A549 (cell line): ENCODE results near the gene SLC6A12. TPM values are rescaled to one million over a fixed set of nuclear protein-coding genes. Genes with fewer than 3 reads are reported as not detected.

Experiments used
- ATAC-seq, 2 experiments: fragments of 200-7000 bp in 1 of 2; fragments of >200 bp in 1 of 2; cut with Nextera tagmentation in 1 of 2; cut with Tn5 transposase in 1 of 2; 3 replicates each; pipeline versions ENCODE4 v1.8.0 to v1.9.1; 2018 to 2020; ENCODE audit warnings: mild to moderate bottlenecking in 1 of 2, moderate library complexity in 1 of 2
- CTCF ChIA-PET: fragments of 300-600 bp; sonication (Branson Sonifier 250); formaldehyde crosslinking; extraction: SDS; loops from one replicate; lab custom pipeline; 2021; ENCODE audit warnings: antibody characterized with exemption, inconsistent platforms; lab: Yijun Ruan, JAX
- POLR2A ChIA-PET: fragments of 350-600 bp; formaldehyde crosslinking; extraction: SDS; loops from one replicate; lab custom pipeline; 2021; ENCODE audit warnings: antibody characterized with exemption, inconsistent platforms; lab: Yijun Ruan, JAX
- DNase-seq, 2 experiments: peaks; one replicate each; pipeline versions ENCODE4 v3.0.0 to v3.0.0-alpha.2; 2011 to 2016; ENCODE audit warnings: low read depth in 1 of 2, low spot score in 1 of 2
- FAIRE-seq: peaks from 2 replicates; lab custom pipeline; 2011; peaks lifted over from hg19 to GRCh38; lab: Jason Lieb, UNC
- H3K27ac ChIP-seq, 2 experiments: fragments of >200 bp; sonication (Bioruptor Twin); formaldehyde crosslinking; 3 replicates each; pipeline ENCODE4 v1.5.1; 2016 to 2017
- H3K4me1 ChIP-seq: fragments of >200 bp; sonication (Bioruptor Twin); formaldehyde crosslinking; 3 replicates; pipeline ENCODE4 v1.6.1; 2016
- H3K4me2 ChIP-seq: fragments of >200 bp; sonication (Bioruptor Twin); formaldehyde crosslinking; 3 replicates; pipeline ENCODE4 v1.6.1; 2016
- H3K4me3 ChIP-seq: fragments of >200 bp; sonication (Bioruptor Twin); formaldehyde crosslinking; 3 replicates; pipeline ENCODE4 v1.5.1; 2016
- H3K9me3 ChIP-seq: fragments of >200 bp; sonication (Bioruptor Twin); formaldehyde crosslinking; 3 replicates; pipeline ENCODE4 v1.6.1; 2016
- ATOH8 ChIP-seq: fragments of 250-450 bp; sonication (Bioruptor Pico); IDR thresholded peaks from 2 replicates; pipeline ENCODE4 v1.5.0; 2020; ENCODE audit warnings: low read depth, mild to moderate bottlenecking, moderate library complexity
- BCL3 ChIP-seq: fragments of >200 bp; sonication (Bioruptor Twin); formaldehyde crosslinking; IDR thresholded peaks from 3 replicates; pipeline ENCODE4 v1.6.1; 2016
- CBX2 ChIP-seq: fragments of 200-600 bp; sonication (generic); IDR thresholded peaks from 2 replicates; pipeline ENCODE4 v1.6.1; 2016; ENCODE audit warnings: low read depth, mild to moderate bottlenecking, borderline replicate concordance
- CBX8 ChIP-seq: fragments of 200-600 bp; sonication (generic); IDR thresholded peaks from 2 replicates; pipeline ENCODE4 v1.6.1; 2016
- CHD2 ChIP-seq: fragments of 150-350 bp; IDR thresholded peaks from 2 replicates; pipeline ENCODE4 v1.6.1; 2014; ENCODE audit warnings: low read length; ENCODE audit not compliant: partially characterized antibody
- CTCF ChIP-seq: fragments of >200 bp; sonication (Bioruptor Twin); formaldehyde crosslinking; IDR thresholded peaks from 3 replicates; pipeline ENCODE4 v1.5.1; 2016
- E2F6 ChIP-seq: IDR thresholded peaks from 2 replicates; pipeline ENCODE4 v1.6.1; 2012; ENCODE audit warnings: low read depth, borderline replicate concordance
- EHF ChIP-seq: fragments of 250-450 bp; sonication (Bioruptor Pico); IDR thresholded peaks from 2 replicates; pipeline ENCODE4 v1.5.0; 2020; ENCODE audit warnings: mild to moderate bottlenecking
- FOSB ChIP-seq: fragments of 250-450 bp; sonication (Bioruptor Pico); IDR thresholded peaks from 2 replicates; pipeline ENCODE4 v1.5.0; 2020; ENCODE audit warnings: mild to moderate bottlenecking, moderate library complexity
- MYC ChIP-seq: IDR thresholded peaks from 2 replicates; pipeline ENCODE4 v1.6.1; 2012; ENCODE audit warnings: mild to moderate bottlenecking, inconsistent platforms, low read length, improper control_type of control experiment, borderline replicate concordance
- RNF2 ChIP-seq: fragments of 200-600 bp; sonication (generic); IDR thresholded peaks from 2 replicates; pipeline ENCODE4 v1.6.1; 2016; ENCODE audit warnings: low read depth, mild to moderate bottlenecking, antibody characterized with exemption, moderate library complexity, borderline replicate concordance
- USF2 ChIP-seq: fragments of 450-650 bp; IDR thresholded peaks from 2 replicates; pipeline ENCODE4 v1.6.1; 2014; ENCODE audit warnings: antibody characterized with exemption
- ZSCAN20 ChIP-seq: fragments of 250-450 bp; sonication (Bioruptor Pico); IDR thresholded peaks from 2 replicates; pipeline ENCODE4 v1.8.0; 2022; ENCODE audit warnings: mild to moderate bottlenecking, moderate library complexity
- WGBS: methylation state at CpG from one replicate; pipeline ENCODE4 v1.1.6; 2017; ENCODE audit errors: missing lambda C conversion rate; 5-methylcytosine and 5-hydroxymethylcytosine counted together
- polyA plus RNA-seq, 4 experiments: library from polyadenylated mRNA; depleted of rRNA in 3 of 4; stranded (reverse); fragments of >200 nt; fragmentation: RNase III in 1 of 4; extraction: RNeasy Plus Mini Kit Qiagen cat#74134 plus additional on column Dnase treatment in 1 of 4; gene quantifications; 2 replicates in 3 of 4; 3 replicates in 1 of 4; pipeline ENCODE4 v1.2.3, GENCODE V29; 2011 to 2017

The SLC6A12 gene
- polyA plus RNA-seq, 2 of the 4 experiments (the other 2 are of a cell fraction): 0.78 to 4.4 TPM

- H3K27ac ChIP-seq: no peak overlapping the region
- TF ChIP-seq USF2 (no peak), CTCF (no peak), E2F6 (no peak), CHD2 (no peak)
- TF ChIP-seq, all 56 proteins: peak for 0
- DNase-seq (no peak), ATAC-seq (no peak), FAIRE-seq (no peak)
- CTCF ChIA-PET: interaction anchor here (1.8 to 5.3 kb wide), 3 partner anchors 10 to 23 kb away, joined by 3 to 19 read pairs (median 13); no protein-coding TSS in a partner anchor
- no peak overlapping the region for H3K4me3 ChIP-seq
- H3K4me2 ChIP-seq: no peak overlapping the region
- H3K4me1 ChIP-seq: 0 out of 3 replicates have a peak, but pooled peaks cover 4% of the 10 kb centered on the region
- POLR2A ChIA-PET: no interaction called here
- 65% methylated on average over 13 of the region's 19 CpGs for WGBS
- H3K9me3 ChIP-seq: peaks cover 2% of the 10 kb centered on the region; the same call in 1 of the 3 replicates
Observed at GRCh38 chr12:232731-233614, 19.0 kb upstream of the SLC6A12 start.

GRCh38 chr12:230925-231671 is 17.1 kb upstream of the SLC6A12 start:
- CTCF ChIA-PET: interaction anchor here (1.9 to 5.3 kb wide), 4 partner anchors 8 to 14 kb away, joined by 7 to 19 read pairs (median 12); no protein-coding TSS in a partner anchor
- Histone ChIP-seq H3K4me2 (no peak overlapping the region), H3K27ac (no peak overlapping the region), H3K4me3 (no peak overlapping the region), H3K4me1 (no peaks in the 10 kb centered on the region), H3K9me3 (peaks cover 2% of the 10 kb centered on the region; the same call in 1 of the 3 replicates)
- 49% methylated on average over 14 of the region's 14 CpGs for WGBS
- ATAC-seq (no peak), FAIRE-seq (no peak), DNase-seq (no peak)
- POLR2A ChIA-PET: no interaction called here
- TF ChIP-seq ZSCAN20 (CRISPR knock-in tag) (no peak), CBX2 (no peak)

GRCh38 chr12:229441-230191 is 15.7 kb upstream of the SLC6A12 start:
- ChIA-PET POLR2A (no interaction called here), CTCF (interaction anchor here (1.9 to 2.0 kb wide), 2 partner anchors 10 to 15 kb away, joined by 7 to 10 read pairs; no protein-coding TSS in a partner anchor)
- no peaks in the 10 kb centered on the region for H3K4me1 ChIP-seq
- H3K4me3 ChIP-seq: no peak overlapping the region
- no peaks in the 10 kb centered on the region for H3K9me3 ChIP-seq
- no peak for ATAC-seq
- no peak overlapping the region for H3K27ac ChIP-seq
- no peak for DNase-seq
- WGBS: 55% methylated on average over 18 of the region's 26 CpGs
- H3K4me2 ChIP-seq: no peak overlapping the region
- TF ChIP-seq FOSB (CRISPR knock-in tag) (no peak), ATOH8 (no peak), BCL3 (no peak), MYC (no peak), RNF2 (no peak), CBX8 (no peak), E2F6 (no peak), EHF (CRISPR knock-in tag) (no peak)
- no peak for FAIRE-seq
